Osteocyte (in vitro differentiated cells): ENCODE data around the gene NAA60. TPM values are rescaled to one million over a fixed set of nuclear protein-coding genes. Genes with fewer than 3 reads are reported as not detected.
A peak's percentile ranks its signal among the peaks of the same experiment; 100 is the strongest.

Experiments
- DNase-seq: peaks from one replicate; pipeline ENCODE4 v3.0.0; 2021; ENCODE audit warnings: mixed read lengths; ENCODE audit not compliant: unreplicated experiment; ENCODE audit errors: extremely low spot score
- H3K27ac Mint-ChIP-seq: one replicate; pipeline ENCODE4 v1.8.0; 2021; ENCODE audit warnings: mild to moderate bottlenecking, mixed read lengths; ENCODE audit not compliant: unreplicated experiment
- H3K27me3 Mint-ChIP-seq: one replicate; pipeline ENCODE4 v1.8.0; 2021; ENCODE audit warnings: mixed read lengths; ENCODE audit not compliant: unreplicated experiment
- H3K36me3 Mint-ChIP-seq: one replicate; pipeline ENCODE4 v1.8.0; 2021; ENCODE audit warnings: mixed read lengths; ENCODE audit not compliant: unreplicated experiment
- H3K4me1 Mint-ChIP-seq: one replicate; pipeline ENCODE4 v1.8.0; 2021; ENCODE audit warnings: mixed read lengths; ENCODE audit not compliant: unreplicated experiment
- H3K4me3 Mint-ChIP-seq: one replicate; pipeline ENCODE4 v1.8.0; 2021; ENCODE audit warnings: mild to moderate bottlenecking, moderate library complexity, mixed read lengths; ENCODE audit not compliant: unreplicated experiment
- H3K9me3 Mint-ChIP-seq: one replicate; pipeline ENCODE4 v1.8.0; 2021; ENCODE audit warnings: mixed read lengths; ENCODE audit not compliant: unreplicated experiment
- total RNA-seq: library from RNA; stranded (reverse); gene quantifications from 2 replicates; pipeline ENCODE4 v1.2.1, GENCODE V29; 2021
- TF ChIP-seq, protein P1 (sequence below): fragments of 200-600 bp; sonication (generic); IDR thresholded peaks from 2 replicates; pipeline ENCODE4 v1.5.0; 2021; ENCODE audit warnings: antibody characterized with exemption, mild to moderate bottlenecking, moderate library complexity

Gene NAA60
- total RNA-seq, 1 donor from 2014 or later = 53.9 TPM

GRCh38 chr16:3479654-3480216 is 36.3 kb downstream of the NAA60 start:
- H3K36me3 Mint-ChIP-seq = peaks cover 28% of the 10 kb centered on the region
- no peak overlapping the region for H3K27ac Mint-ChIP-seq

GRCh38 chr16:3480901-3481695 is 37.6 kb downstream of the NAA60 start:
- TF ChIP-seq, protein P1, sequence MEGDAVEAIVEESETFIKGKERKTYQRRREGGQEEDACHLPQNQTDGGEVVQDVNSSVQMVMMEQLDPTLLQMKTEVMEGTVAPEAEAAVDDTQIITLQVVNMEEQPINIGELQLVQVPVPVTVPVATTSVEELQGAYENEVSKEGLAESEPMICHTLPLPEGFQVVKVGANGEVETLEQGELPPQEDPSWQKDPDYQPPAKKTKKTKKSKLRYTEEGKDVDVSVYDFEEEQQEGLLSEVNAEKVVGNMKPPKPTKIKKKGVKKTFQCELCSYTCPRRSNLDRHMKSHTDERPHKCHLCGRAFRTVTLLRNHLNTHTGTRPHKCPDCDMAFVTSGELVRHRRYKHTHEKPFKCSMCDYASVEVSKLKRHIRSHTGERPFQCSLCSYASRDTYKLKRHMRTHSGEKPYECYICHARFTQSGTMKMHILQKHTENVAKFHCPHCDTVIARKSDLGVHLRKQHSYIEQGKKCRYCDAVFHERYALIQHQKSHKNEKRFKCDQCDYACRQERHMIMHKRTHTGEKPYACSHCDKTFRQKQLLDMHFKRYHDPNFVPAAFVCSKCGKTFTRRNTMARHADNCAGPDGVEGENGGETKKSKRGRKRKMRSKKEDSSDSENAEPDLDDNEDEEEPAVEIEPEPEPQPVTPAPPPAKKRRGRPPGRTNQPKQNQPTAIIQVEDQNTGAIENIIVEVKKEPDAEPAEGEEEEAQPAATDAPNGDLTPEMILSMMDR = no peak
- Mint-ChIP-seq H3K4me3 (no peak overlapping the region), H3K9me3 (no peaks in the 10 kb centered on the region), H3K36me3 (peaks cover 28% of the 10 kb centered on the region), H3K4me1 (peaks cover 7% of the 10 kb centered on the region), H3K27ac (peak overlapping the region; percentile 23), H3K27me3 (no peaks in the 10 kb centered on the region)
- no peak for DNase-seq

More at GRCh38 chr16:3479654-3480216, 36.3 kb downstream of the NAA60 start:
- DNase-seq = no peak
- TF ChIP-seq, protein P1 = no peak
- Mint-ChIP-seq H3K4me3 (no peak overlapping the region), H3K27me3 (no peaks in the 10 kb centered on the region), H3K4me1 (peaks cover 7% of the 10 kb centered on the region), H3K9me3 (no peaks in the 10 kb centered on the region)

GRCh38 chr16:3481696-3482658 is 38.5 kb downstream of the NAA60 start:
- Mint-ChIP-seq H3K36me3 (peaks cover 33% of the 10 kb centered on the region), H3K9me3 (no peaks in the 10 kb centered on the region), H3K4me1 (peaks cover 7% of the 10 kb centered on the region), H3K4me3 (no peak overlapping the region), H3K27me3 (no peaks in the 10 kb centered on the region), H3K27ac (peak overlapping the region; percentile 7)
- DNase-seq = no peak
- TF ChIP-seq, protein P1 = no peak

GRCh38 chr16:3482659-3483241 is 39.3 kb downstream of the NAA60 start:
- Mint-ChIP-seq H3K4me1 (peaks cover 7% of the 10 kb centered on the region), H3K4me3 (no peak overlapping the region), H3K27me3 (no peaks in the 10 kb centered on the region), H3K9me3 (no peaks in the 10 kb centered on the region), H3K27ac (no peak overlapping the region), H3K36me3 (peaks cover 38% of the 10 kb centered on the region)
- DNase-seq = no peak
- TF ChIP-seq, protein P1 = no peak
